Measurements from ENCODE around the gene MRPS22. TPM values are rescaled to one million over a fixed set of nuclear protein-coding genes. Genes with fewer than 3 reads are reported as not detected.

MRPS22 gene
- total and polyA plus RNA-seq, 4 donors = 33.3 to 54.9 (median 44.6) TPM

- no peaks in the 10 kb centered on the region for H3K36me3 ChIP-seq (ENCODE audit: control insufficient read depth in 4 of 4, insufficient read depth in 3 of 4, low read depth in 1 of 4, low read length in 3 of 4)
- H3K4me3 ChIP-seq (ENCODE audit: low read depth in 1 of 3, low read length in 3 of 3) = no peak overlapping the region
- H3K9ac ChIP-seq (ENCODE audit: low read depth in 1 of 2, low read length in 2 of 2) = no peak overlapping the region
- no peaks in the 10 kb centered on the region for H3K27me3 ChIP-seq (ENCODE audit: control insufficient read depth in 4 of 4, insufficient read depth in 4 of 4, low read length in 3 of 4)
- no peak overlapping the region for H3K27ac ChIP-seq (ENCODE audit: low read depth in 1 of 2, low read length in 2 of 2)
- no peaks in the 10 kb centered on the region for H3K4me1 ChIP-seq (ENCODE audit: control insufficient read depth in 4 of 4, insufficient read depth in 4 of 4, low read length in 3 of 4)
- no peak for TF ChIP-seq RAD21 (IDR thresholded peaks at IDR 0.05)
- no peak for TF ChIP-seq ZBTB33 (IDR thresholded peaks at IDR 0.05)
- no peak for TF ChIP-seq FOXA1 (IDR thresholded peaks at IDR 0.05)
- no peak for TF ChIP-seq TAF1 (conservative IDR thresholded peaks at IDR 0.05)
- TF ChIP-seq RXRA (IDR thresholded peaks at IDR 0.05) = no peak
- TF ChIP-seq JUND (IDR thresholded peaks at IDR 0.05) = no peak
- no peak for TF ChIP-seq HNF4A (conservative IDR thresholded peaks at IDR 0.05)
- no peak for TF ChIP-seq SP1 (IDR thresholded peaks at IDR 0.05)
- no peak for TF ChIP-seq FOXA2 (IDR thresholded peaks at IDR 0.05)
- TF ChIP-seq MAX (IDR thresholded peaks at IDR 0.05) = no peak
- no peak for TF ChIP-seq GABPA (IDR thresholded peaks at IDR 0.05 in 1 of 2, conservative IDR thresholded peaks at IDR 0.05 in 1 of 2)
- H3K9me3 ChIP-seq (ENCODE audit: control insufficient read depth in 4 of 4, low read length in 3 of 4) = no peaks in the 10 kb centered on the region
- DNase-seq (ENCODE audit: low spot score) = no peak
- WGBS = 79% methylated on average over 4 of the region's 4 CpGs
These were observed 35.3 kb upstream of the MRPS22 start for GRCh38 chr3:139308560-139308959.

- TF ChIP-seq SP1 (IDR thresholded peaks at IDR 0.05) (no peak), TAF1 (conservative IDR thresholded peaks at IDR 0.05) (no peak), CTCF (IDR thresholded peaks at IDR 0.05; ENCODE audit: low read depth, low read length, missing input control) (no peak), ATF3 (IDR thresholded peaks at IDR 0.05) (no peak), FOXA2 (IDR thresholded peaks at IDR 0.05) (no peak), NR2F2 (IDR thresholded peaks at IDR 0.05) (no peak), REST (IDR thresholded peaks at IDR 0.05) (no peak), EGR1 (IDR thresholded peaks at IDR 0.05; ENCODE audit: low read depth in 2 of 2) (no peak), MAX (IDR thresholded peaks at IDR 0.05) (no peak), JUND (IDR thresholded peaks at IDR 0.05) (no peak), RAD21 (IDR thresholded peaks at IDR 0.05) (no peak), HNF4A (conservative IDR thresholded peaks at IDR 0.05) (no peak), ZBTB33 (IDR thresholded peaks at IDR 0.05) (no peak), RXRA (IDR thresholded peaks at IDR 0.05) (no peak), YY1 (IDR thresholded peaks at IDR 0.05) (no peak)
- no peak overlapping the region for H3K9ac ChIP-seq (ENCODE audit: low read depth in 1 of 2, low read length in 2 of 2)
- WGBS = 73% methylated on average over 2 of the region's 2 CpGs
- no peak overlapping the region for H3K4me3 ChIP-seq (ENCODE audit: low read depth in 1 of 3, low read length in 3 of 3)
- no peaks in the 10 kb centered on the region for H3K36me3 ChIP-seq (ENCODE audit: control insufficient read depth in 4 of 4, insufficient read depth in 3 of 4, low read depth in 1 of 4, low read length in 3 of 4)
- H3K9me3 ChIP-seq (ENCODE audit: control insufficient read depth in 4 of 4, low read length in 3 of 4) = no peaks in the 10 kb centered on the region
- no peaks in the 10 kb centered on the region for H3K27me3 ChIP-seq (ENCODE audit: control insufficient read depth in 4 of 4, insufficient read depth in 4 of 4, low read length in 3 of 4)
- H3K27ac ChIP-seq (ENCODE audit: low read depth in 1 of 2, low read length in 2 of 2) = no peak overlapping the region
- no peaks in the 10 kb centered on the region for H3K4me1 ChIP-seq (ENCODE audit: control insufficient read depth in 4 of 4, insufficient read depth in 4 of 4, low read length in 3 of 4)
- DNase-seq (ENCODE audit: low spot score) = no peak
These were observed 34.7 kb upstream of the MRPS22 start for GRCh38 chr3:139309061-139309591.

Data from liver (tissue), 9 donors.